HG03565 (cell line): ENCODE results near the gene ANKRD55.
A peak's percentile ranks its signal among the peaks of the same experiment; 100 is the strongest.
"Not testable (repeated sequence)": the region's sequence is repeated elsewhere in the genome, so short reads cannot be mapped to it uniquely, and the experiment has no call there.

Experiments
- ATAC-seq: cut with Tn5 transposase; IDR thresholded peaks from one replicate; pipeline ENCODE4 v1.9.1; 2021; ENCODE audit warnings: mild to moderate bottlenecking, moderate library complexity; ENCODE audit not compliant: unreplicated experiment

Gene ANKRD55

GRCh38 chr5:56083286-56083854, 149.8 kb downstream of the ANKRD55 start:
- ATAC-seq, result no peak

GRCh38 chr5:56081053-56081642, 152.0 kb downstream of the ANKRD55 start:
- ATAC-seq, result peak; percentile 37

GRCh38 chr5:56080375-56081052, 152.6 kb downstream of the ANKRD55 start:
- ATAC-seq, result peak; percentile 75

- ATAC-seq, result not testable (repeated sequence)
These were observed 154.0 kb downstream of the ANKRD55 start for GRCh38 chr5:56079157-56079500.

GRCh38 chr5:56078278-56079156, 154.6 kb downstream of the ANKRD55 start:
- ATAC-seq, result no peak

GRCh38 chr5:56077796-56078233, 155.3 kb downstream of the ANKRD55 start:
- ATAC-seq, result no peak

- no peak for ATAC-seq
These were observed 156.6 kb downstream of the ANKRD55 start for GRCh38 chr5:56076486-56076885.

GRCh38 chr5:56075361-56075760, 157.8 kb downstream of the ANKRD55 start:
- no peak for ATAC-seq

GRCh38 chr5:56072863-56073766, 160.0 kb downstream of the ANKRD55 start:
- ATAC-seq, result no peak

GRCh38 chr5:56071470-56071869, 161.7 kb downstream of the ANKRD55 start:
- no peak for ATAC-seq

GRCh38 chr5:56070851-56071465, 162.2 kb downstream of the ANKRD55 start:
- ATAC-seq, result no peak

- no peak for ATAC-seq
These were observed 163.4 kb downstream of the ANKRD55 start for GRCh38 chr5:56069652-56070226.

- ATAC-seq, result no peak
These were observed 166.1 kb downstream of the ANKRD55 start for GRCh38 chr5:56066931-56067450.

GRCh38 chr5:56064984-56065383, 168.1 kb downstream of the ANKRD55 start:
- ATAC-seq, result no peak

- ATAC-seq, result no peak
These were observed 172.6 kb downstream of the ANKRD55 start for GRCh38 chr5:56060276-56061110.

GRCh38 chr5:56059854-56060253, 173.3 kb downstream of the ANKRD55 start:
- ATAC-seq, result no peak

- peak; percentile 75 for ATAC-seq
These were observed 176.3 kb downstream of the ANKRD55 start for GRCh38 chr5:56056875-56057274.

GRCh38 chr5:56055859-56056258, 177.3 kb downstream of the ANKRD55 start:
- no peak for ATAC-seq
